A549 (cell line): ENCODE data around the gene POLRMT.

Experiments
- CEBPB ChIP-seq, 2 experiments: fragments of >200 bp in 1 of 2; sonication (Bioruptor Twin) in 1 of 2; formaldehyde crosslinking in 1 of 2; IDR thresholded peaks; 2 replicates each; pipeline ENCODE4 v1.6.1; 2012 to 2016
- CTCF ChIP-seq: fragments of >200 bp; sonication (Bioruptor Twin); formaldehyde crosslinking; IDR thresholded peaks from 3 replicates; pipeline ENCODE4 v1.5.1; 2016
- JUNB ChIP-seq: fragments of >200 bp; sonication (Bioruptor Twin); formaldehyde crosslinking; IDR thresholded peaks from 2 replicates; pipeline ENCODE4 v1.6.1; 2016
- MAX ChIP-seq: IDR thresholded peaks from 2 replicates; pipeline ENCODE4 v1.6.1; 2012
- MAZ ChIP-seq: fragments of 150-350 bp; IDR thresholded peaks from 2 replicates; pipeline ENCODE4 v1.6.1; 2014; ENCODE audit warnings: antibody characterized with exemption, low read depth, low read length, borderline replicate concordance
- NFE2L2 ChIP-seq: fragments of 150-350 bp; conservative IDR thresholded peaks from 2 replicates; pipeline ENCODE4 v1.6.1; 2014; ENCODE audit warnings: low read length
- POLR2A ChIP-seq: IDR thresholded peaks from 2 replicates; pipeline ENCODE4 v1.6.1; 2012; ENCODE audit warnings: mild to moderate bottlenecking, low read length
- POLR2AphosphoS2 ChIP-seq: conservative IDR thresholded peaks from 2 replicates; pipeline ENCODE4 v1.6.1; 2012; ENCODE audit warnings: low read length, improper control_type of control experiment, inconsistent platforms
- RAD21 ChIP-seq, 2 experiments: fragments of >200 bp in 1 of 2; sonication (Bioruptor Twin) in 1 of 2; formaldehyde crosslinking in 1 of 2; IDR thresholded peaks in 1 of 2; conservative IDR thresholded peaks in 1 of 2; 2 replicates in 1 of 2; 3 replicates in 1 of 2; pipeline ENCODE4 v1.6.1; 2012 to 2018; ENCODE audit warnings: inconsistent platforms in 1 of 2
- REST ChIP-seq: fragments of 200-600 bp; sonication (generic); IDR thresholded peaks from 2 replicates; pipeline ENCODE4 v1.6.1; 2016; ENCODE audit warnings: antibody characterized with exemption, mild to moderate bottlenecking, moderate library complexity
- SREBF2 ChIP-seq: fragments of 450-650 bp; IDR thresholded peaks from 2 replicates; pipeline ENCODE4 v1.6.1; 2014; ENCODE audit warnings: mild to moderate bottlenecking, moderate library complexity
- USF2 ChIP-seq: fragments of 450-650 bp; IDR thresholded peaks from 2 replicates; pipeline ENCODE4 v1.6.1; 2014; ENCODE audit warnings: antibody characterized with exemption

GRCh38 chr19:583198-583967, 50.0 kb downstream of the POLRMT start:
- TF ChIP-seq REST = no peak
- no peak for TF ChIP-seq SREBF2
- TF ChIP-seq POLR2A = no peak
- no peak for TF ChIP-seq CTCF
- TF ChIP-seq MAX = no peak
- no peak for TF ChIP-seq JUNB
- no peak for TF ChIP-seq CEBPB (IDR thresholded peaks at IDR 0.05)
- TF ChIP-seq NFE2L2 = no peak
- TF ChIP-seq RAD21 (conservative IDR thresholded peaks at IDR 0.05 in 1 of 2, IDR thresholded peaks at IDR 0.05 in 1 of 2) = no peak
- no peak for TF ChIP-seq POLR2AphosphoS2
- no peak for TF ChIP-seq USF2
- no peak for TF ChIP-seq MAZ
